Measurements from ENCODE around the gene HTR1D. TPM values are rescaled to one million over a fixed set of nuclear protein-coding genes. Genes with fewer than 3 reads are reported as not detected.
"Not testable (repeated sequence)": the region's sequence is repeated elsewhere in the genome, so short reads cannot be mapped to it uniquely, and the experiment has no call there.

HTR1D gene
- total RNA-seq, 1 experiment from 2014 or later = 1.7 TPM

GRCh38 chr1:23237508-23237907, 20.2 kb upstream of the HTR1D start:
- Mint-ChIP-seq H3K27me3 (ENCODE audit: unreplicated experiment) (no peaks in the 10 kb centered on the region), H3K27ac (ENCODE audit: unreplicated experiment) (no peak overlapping the region), H3K36me3 (ENCODE audit: insufficient read depth, unreplicated experiment) (no peaks in the 10 kb centered on the region), H3K9me3 (ENCODE audit: low read depth, unreplicated experiment) (no peaks in the 10 kb centered on the region), H3K4me1 (ENCODE audit: low read depth, unreplicated experiment) (no peaks in the 10 kb centered on the region), H3K4me3 (ENCODE audit: low read depth, unreplicated experiment) (no peak overlapping the region)
- DNase-seq = no peak
- BruUV-seq (replicated peaks) = no TSS peak
- intact Hi-C loops (cut with micrococcal nuclease; ENCODE audit: unreplicated experiment) = no loop called here
- TF ChIP-seq CTCF (IDR thresholded peaks at IDR 0.05; ENCODE audit: unreplicated experiment) = no peak
- CTCF ChIA-PET = no interaction called here

- H3K27me3 Mint-ChIP-seq (ENCODE audit: unreplicated experiment) = no peaks in the 10 kb centered on the region
- CTCF ChIA-PET = interaction anchor here (0.7 kb wide), 1 partner anchor 36 kb away, joined by 4 read pairs; no protein-coding TSS in a partner anchor
- intact Hi-C loops (cut with micrococcal nuclease; ENCODE audit: unreplicated experiment) = no loop called here
Observed at GRCh38 chr1:23227806-23228205, 10.5 kb upstream of the HTR1D start.

GRCh38 chr1:23224739-23225648, 7.7 kb upstream of the HTR1D start:
- Mint-ChIP-seq H3K9me3 (ENCODE audit: low read depth, unreplicated experiment) (no peaks in the 10 kb centered on the region), H3K27ac (ENCODE audit: unreplicated experiment) (no peak overlapping the region), H3K4me1 (ENCODE audit: low read depth, unreplicated experiment) (peaks cover 8% of the 10 kb centered on the region), H3K27me3 (ENCODE audit: unreplicated experiment) (peaks cover 11% of the 10 kb centered on the region), H3K4me3 (ENCODE audit: low read depth, unreplicated experiment) (no peak overlapping the region), H3K36me3 (ENCODE audit: insufficient read depth, unreplicated experiment) (no peaks in the 10 kb centered on the region)
- no peak for DNase-seq
- TF ChIP-seq CTCF (IDR thresholded peaks at IDR 0.05; ENCODE audit: unreplicated experiment) = no peak
- intact Hi-C loops (cut with micrococcal nuclease; ENCODE audit: unreplicated experiment) = loop anchor here (5.0 kb wide), 1 partner anchor 47 kb away; no protein-coding TSS in a partner anchor
- no TSS peak for BruUV-seq (replicated peaks)
- CTCF ChIA-PET = interaction anchor here (0.6 kb wide), 1 partner anchor 488 kb away, joined by 6 read pairs; no protein-coding TSS in a partner anchor

More at GRCh38 chr1:23227806-23228205, 10.5 kb upstream of the HTR1D start:
- BruUV-seq (replicated peaks) = no TSS peak
- TF ChIP-seq CTCF (IDR thresholded peaks at IDR 0.05; ENCODE audit: unreplicated experiment) = no peak
- no peak overlapping the region for H3K4me3 Mint-ChIP-seq (ENCODE audit: low read depth, unreplicated experiment)
- DNase-seq = no peak
- H3K27ac Mint-ChIP-seq (ENCODE audit: unreplicated experiment) = no peak overlapping the region
- H3K9me3 Mint-ChIP-seq (ENCODE audit: low read depth, unreplicated experiment) = no peaks in the 10 kb centered on the region
- peaks cover 8% of the 10 kb centered on the region for H3K4me1 Mint-ChIP-seq (ENCODE audit: low read depth, unreplicated experiment)
- no peaks in the 10 kb centered on the region for H3K36me3 Mint-ChIP-seq (ENCODE audit: insufficient read depth, unreplicated experiment)

GRCh38 chr1:23223963-23224362, 6.7 kb upstream of the HTR1D start:
- H3K9me3 Mint-ChIP-seq (ENCODE audit: low read depth, unreplicated experiment); BruUV-seq (replicated peaks); H3K36me3 Mint-ChIP-seq (ENCODE audit: insufficient read depth, unreplicated experiment); H3K27ac Mint-ChIP-seq (ENCODE audit: unreplicated experiment); DNase-seq; H3K4me3 Mint-ChIP-seq (ENCODE audit: low read depth, unreplicated experiment): not testable (repeated sequence)
- H3K4me1 Mint-ChIP-seq (ENCODE audit: low read depth, unreplicated experiment) = peaks cover 15% of the 10 kb centered on the region
- CTCF ChIA-PET = interaction anchor here (0.6 kb wide), 1 partner anchor 228 kb away, joined by 3 read pairs; no protein-coding TSS in a partner anchor
- peaks cover 21% of the 10 kb centered on the region for H3K27me3 Mint-ChIP-seq (ENCODE audit: unreplicated experiment)
- intact Hi-C loops (cut with micrococcal nuclease; ENCODE audit: unreplicated experiment) = loop anchor here (5.0 kb wide), 1 partner anchor 48 kb away; no protein-coding TSS in a partner anchor

- not testable (repeated sequence) for H3K4me3 Mint-ChIP-seq (ENCODE audit: low read depth, unreplicated experiment); H3K36me3 Mint-ChIP-seq (ENCODE audit: insufficient read depth, unreplicated experiment); BruUV-seq (replicated peaks); H3K9me3 Mint-ChIP-seq (ENCODE audit: low read depth, unreplicated experiment); DNase-seq
- CTCF ChIA-PET = interaction anchor here (0.6 kb wide), 1 partner anchor 229 kb away, joined by 3 read pairs; no protein-coding TSS in a partner anchor
- intact Hi-C loops (cut with micrococcal nuclease; ENCODE audit: unreplicated experiment) = loop anchor here (5.0 kb wide), 1 partner anchor 49 kb away; no protein-coding TSS in a partner anchor
- Mint-ChIP-seq H3K27ac (ENCODE audit: unreplicated experiment) (peak overlapping the region; percentile 2), H3K4me1 (ENCODE audit: low read depth, unreplicated experiment) (peaks cover 16% of the 10 kb centered on the region), H3K27me3 (ENCODE audit: unreplicated experiment) (peaks cover 26% of the 10 kb centered on the region)
Observed at GRCh38 chr1:23223490-23223951, 6.2 kb upstream of the HTR1D start.
